HG02840 (cell line): Measurements from ENCODE around the gene LIN28B.
"Not testable (repeated sequence)": the region's sequence is repeated elsewhere in the genome, so short reads cannot be mapped to it uniquely, and the experiment has no call there.

ENCODE experiments used
- ATAC-seq: cut with Tn5 transposase; IDR thresholded peaks from one replicate; pipeline ENCODE4 v1.9.1; 2021; ENCODE audit warnings: mild to moderate bottlenecking, moderate library complexity, moderate number of reproducible peaks; ENCODE audit not compliant: unreplicated experiment, low FRiP score

LIN28B gene

DNA sequence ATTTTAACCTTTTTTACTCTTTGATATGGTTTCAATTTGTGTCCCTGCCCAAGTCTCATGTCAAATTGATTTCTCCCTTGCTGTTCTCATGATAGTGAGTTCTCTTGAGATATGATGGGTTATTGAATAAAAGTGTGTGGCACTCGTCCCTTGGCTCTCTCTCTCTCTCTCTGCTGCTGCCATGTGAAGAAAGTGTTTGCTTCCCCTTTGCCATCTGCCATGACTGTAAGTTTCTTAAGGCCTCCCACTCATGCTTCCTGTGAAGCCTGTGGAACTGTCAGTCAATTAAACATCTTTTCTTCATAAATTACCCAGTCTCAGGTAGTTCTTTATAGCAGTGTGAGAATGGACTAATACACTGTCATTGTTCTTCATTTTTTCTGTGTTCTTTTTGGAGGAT, 48.5 kb downstream of the LIN28B start:
- ATAC-seq: no peak

GRCh38 chr6:105013459-105013858, 56.6 kb downstream of the LIN28B start:
- ATAC-seq: not testable (repeated sequence)

DNA sequence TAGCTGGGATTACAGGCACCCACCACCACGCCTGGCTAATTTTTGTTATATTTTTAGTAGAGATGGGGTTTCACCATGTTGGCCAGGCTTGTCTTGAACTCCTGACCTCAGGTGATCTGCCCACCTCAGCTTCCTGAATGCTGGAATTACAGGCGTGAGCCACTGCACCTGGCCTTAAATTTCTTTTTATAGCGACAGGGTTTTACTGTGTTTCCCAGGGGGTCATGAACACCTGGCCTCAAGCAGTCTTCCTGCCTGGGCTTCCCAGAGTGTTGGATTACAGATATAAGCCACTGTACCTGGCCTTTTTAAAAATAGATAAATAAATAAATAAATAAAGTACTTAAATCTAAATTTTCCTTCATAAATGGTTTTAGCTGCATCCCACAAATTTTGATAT, 57.5 kb downstream of the LIN28B start:
- no peak for ATAC-seq

DNA sequence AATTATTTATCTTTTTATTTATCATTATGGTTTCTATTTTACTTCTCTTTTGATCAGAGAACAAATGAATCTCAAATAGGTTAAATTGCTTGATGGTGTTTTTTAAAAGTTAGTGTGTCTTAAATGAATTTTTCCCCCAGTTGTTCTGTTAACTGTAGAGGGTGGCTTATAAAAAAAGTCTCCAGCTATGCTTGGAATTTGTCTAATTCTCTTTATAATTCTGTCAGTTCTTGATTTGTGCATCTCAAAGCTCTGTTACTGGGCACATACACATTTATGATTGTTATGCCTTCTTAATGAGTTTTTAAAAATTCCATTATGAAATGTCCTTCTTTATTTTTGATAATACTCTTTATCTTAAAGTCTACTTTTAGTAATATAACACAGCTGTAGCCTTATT, 58.0 kb downstream of the LIN28B start:
- no peak for ATAC-seq

DNA sequence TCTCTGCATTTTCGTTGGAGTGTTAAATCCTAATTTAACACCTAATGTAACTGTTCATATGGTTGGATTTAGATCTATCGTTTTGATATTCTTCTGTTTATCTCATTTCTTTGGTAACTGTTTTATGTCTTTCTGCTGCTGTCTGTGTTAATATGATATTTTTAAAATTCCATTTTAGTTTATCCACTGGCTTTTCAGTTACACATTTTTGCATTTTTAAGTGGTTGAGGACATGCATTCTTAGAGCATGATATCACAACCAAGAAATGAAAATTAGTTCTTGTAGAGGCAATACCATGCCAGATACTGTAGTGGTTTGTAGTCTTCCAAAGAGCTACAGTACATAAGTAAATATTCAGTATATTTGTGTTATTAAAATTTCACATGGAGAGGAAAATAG, 58.6 kb downstream of the LIN28B start:
- no peak for ATAC-seq

- no peak for ATAC-seq
Measured at GRCh38 chr6:105019285-105019684, 62.4 kb downstream of the LIN28B start.

GRCh38 chr6:105021399-105021798, 64.5 kb downstream of the LIN28B start:
- ATAC-seq: no peak

- ATAC-seq: no peak
Measured at GRCh38 chr6:105022416-105022815, 65.5 kb downstream of the LIN28B start.

DNA sequence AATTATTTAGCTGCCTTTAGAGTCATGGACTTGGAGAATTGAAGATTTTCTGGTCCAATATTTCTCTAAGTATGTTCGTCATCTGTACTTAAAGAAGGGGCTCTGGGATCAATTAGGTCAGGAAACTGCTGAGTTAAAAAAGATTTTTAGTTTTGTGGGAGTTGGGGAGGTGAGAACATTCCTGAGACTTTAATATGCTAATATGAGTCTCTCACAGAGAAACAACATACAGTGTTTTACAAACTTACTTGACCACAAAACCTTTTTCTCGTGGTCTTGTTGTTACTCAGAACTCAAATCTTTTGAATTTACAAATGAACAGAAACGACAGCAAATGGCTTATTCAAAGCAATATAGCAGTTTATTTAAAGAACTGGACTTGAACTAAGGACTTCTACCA, 67.9 kb downstream of the LIN28B start:
- ATAC-seq: no peak

GRCh38 chr6:105028898-105029297, 72.0 kb downstream of the LIN28B start:
- ATAC-seq: no peak

GRCh38 chr6:105029581-105029980, 72.7 kb downstream of the LIN28B start:
- no peak for ATAC-seq

- ATAC-seq: no peak
Measured at GRCh38 chr6:105034470-105034869, 77.6 kb downstream of the LIN28B start.

DNA sequence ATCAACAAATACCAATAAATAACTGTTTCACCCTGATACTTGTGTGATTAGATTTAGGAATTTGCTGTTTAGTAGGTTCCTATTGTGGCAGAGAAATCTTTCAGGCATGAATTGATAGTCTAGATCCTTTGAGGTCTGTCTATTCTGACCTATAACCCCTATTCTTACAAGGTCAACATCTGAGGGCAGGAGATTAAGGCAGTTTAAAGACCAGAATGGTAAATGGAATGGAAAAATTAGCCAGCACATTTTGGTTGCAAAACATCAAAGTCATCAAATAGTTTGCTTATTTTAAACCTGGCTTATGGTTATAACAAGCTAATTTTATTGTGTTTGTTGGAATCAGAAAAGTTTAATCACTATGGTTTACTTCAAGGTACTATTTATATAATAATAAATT, 78.4 kb downstream of the LIN28B start:
- no peak for ATAC-seq

DNA sequence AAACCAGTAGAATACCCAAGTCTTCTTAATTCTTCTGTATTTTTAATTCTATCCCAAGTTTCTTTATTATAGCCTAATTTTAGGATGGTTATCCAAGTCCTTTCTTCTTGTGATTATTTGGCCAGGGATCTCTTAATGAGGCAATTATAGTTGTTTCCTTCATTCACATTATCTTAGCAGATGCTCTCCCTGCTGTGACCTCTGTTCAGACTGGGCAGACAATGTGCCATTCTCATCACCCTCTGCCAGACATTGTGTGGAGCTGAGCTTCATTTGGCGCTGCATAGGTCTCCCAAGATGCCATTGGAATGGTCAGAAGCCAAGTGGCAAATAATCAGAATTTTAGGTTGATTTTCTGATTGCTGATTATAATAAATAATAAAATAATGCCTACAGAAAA, 79.4 kb downstream of the LIN28B start:
- no peak for ATAC-seq

DNA sequence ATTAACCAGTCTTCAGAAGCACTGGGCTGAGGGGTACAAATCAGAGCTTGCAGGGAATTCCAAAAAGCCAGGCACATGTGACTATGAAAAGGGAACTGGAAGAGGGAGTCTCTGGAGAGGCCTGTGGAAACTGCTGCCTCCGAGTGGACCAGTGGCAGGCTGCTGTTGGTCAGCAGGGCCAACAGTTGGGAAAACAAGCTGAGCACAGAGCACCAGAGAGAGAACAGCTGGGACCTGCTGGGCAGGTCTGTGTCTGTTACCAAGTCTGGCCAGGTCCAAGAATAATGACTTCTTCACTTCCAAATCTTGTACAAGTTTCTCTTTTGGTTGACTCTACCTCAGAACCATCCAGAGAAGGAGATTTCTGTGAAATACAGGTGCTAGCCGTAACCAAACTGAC, 81.4 kb downstream of the LIN28B start:
- no peak for ATAC-seq

DNA sequence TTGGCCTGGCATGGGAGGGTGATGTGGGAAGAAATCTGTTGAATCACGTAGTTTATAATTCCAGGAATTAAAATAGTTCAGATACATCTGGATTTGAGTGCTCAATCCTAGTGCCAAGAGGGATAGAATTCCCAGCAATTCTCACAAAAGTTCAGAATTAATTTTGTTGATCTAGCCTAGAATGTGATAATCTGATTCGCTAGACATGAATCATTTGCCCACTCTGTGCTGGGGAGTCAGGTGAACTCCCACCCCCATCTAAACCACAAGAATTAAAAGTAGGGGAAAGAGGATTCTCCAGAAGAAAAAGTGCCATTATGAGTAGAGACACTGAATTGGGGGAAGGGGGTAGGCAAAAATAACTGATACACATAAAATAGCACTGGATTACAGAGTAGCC, 85.0 kb downstream of the LIN28B start:
- no peak for ATAC-seq

- ATAC-seq: no peak
Measured at GRCh38 chr6:105042648-105043047, 85.7 kb downstream of the LIN28B start.

- ATAC-seq: no peak
Measured at GRCh38 chr6:105043979-105044378, 87.1 kb downstream of the LIN28B start.

DNA sequence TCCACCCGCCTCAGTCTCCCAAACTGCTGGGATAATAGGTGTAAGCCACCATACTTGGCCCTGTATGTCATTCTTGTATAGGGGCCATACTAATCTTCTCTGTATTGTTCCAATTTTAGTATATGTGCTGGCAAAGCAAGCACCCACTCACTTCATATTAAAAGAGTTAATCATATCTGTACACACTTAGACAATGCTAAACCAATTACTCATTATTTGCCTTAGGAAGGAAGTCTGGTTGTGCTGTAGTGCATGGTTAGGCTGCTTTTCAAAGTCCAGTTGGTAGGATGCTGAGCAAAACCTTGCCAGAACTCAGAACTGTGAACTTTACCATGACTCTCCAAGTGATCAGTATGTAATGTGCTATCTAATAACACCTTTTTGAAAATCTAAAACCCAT, 88.6 kb downstream of the LIN28B start:
- ATAC-seq: no peak

GRCh38 chr6:105051941-105052471, 95.1 kb downstream of the LIN28B start:
- no peak for ATAC-seq

DNA sequence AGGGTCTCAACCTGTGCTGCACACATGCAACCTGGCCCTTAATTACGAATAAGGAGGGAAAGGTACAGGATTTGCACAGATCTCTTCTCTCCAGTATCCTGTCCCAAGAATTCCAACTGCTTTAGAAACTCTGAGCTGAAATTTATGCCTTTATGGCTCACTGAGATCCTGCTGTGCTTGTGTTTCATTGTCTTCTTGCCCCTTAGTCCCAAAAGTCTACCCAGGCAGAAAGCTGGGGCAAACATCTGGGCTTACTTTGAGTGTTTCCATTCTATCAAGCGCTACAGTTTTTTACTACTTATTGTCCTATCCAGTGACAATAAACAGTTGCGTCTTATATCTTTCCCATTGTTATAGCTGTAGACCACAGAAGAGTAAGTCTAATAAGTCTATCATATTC, 99.7 kb downstream of the LIN28B start:
- ATAC-seq: no peak

GRCh38 chr6:105057160-105057559, 100.3 kb downstream of the LIN28B start:
- ATAC-seq: no peak

DNA sequence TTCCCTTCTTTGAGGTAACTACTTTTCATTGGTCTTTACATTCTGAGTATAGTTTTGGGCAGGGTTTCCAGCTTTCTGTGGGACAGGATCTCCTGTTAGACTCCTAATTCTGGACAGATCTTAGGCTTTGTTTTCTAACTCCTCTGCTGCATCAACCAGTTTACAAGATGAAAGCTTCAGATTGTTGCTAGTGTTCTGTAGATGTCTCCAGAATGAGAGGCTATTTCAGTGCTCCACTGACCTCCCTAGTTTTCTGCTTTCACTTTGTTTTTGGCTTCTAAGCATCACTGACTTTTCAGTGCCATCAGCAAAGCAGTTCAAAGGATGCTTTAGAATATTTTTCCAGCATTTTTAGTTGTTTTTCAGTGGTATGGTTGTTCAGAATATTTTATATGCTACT, 101.4 kb downstream of the LIN28B start:
- ATAC-seq: no peak
